ENCODE data around the gene NKD1. TPM values are rescaled to one million over a fixed set of nuclear protein-coding genes. Genes with fewer than 3 reads are reported as not detected.

The NKD1 gene
- total and polyA plus RNA-seq, 7 donors = 0.04 to 0.45 (median 0.22) TPM

DNA sequence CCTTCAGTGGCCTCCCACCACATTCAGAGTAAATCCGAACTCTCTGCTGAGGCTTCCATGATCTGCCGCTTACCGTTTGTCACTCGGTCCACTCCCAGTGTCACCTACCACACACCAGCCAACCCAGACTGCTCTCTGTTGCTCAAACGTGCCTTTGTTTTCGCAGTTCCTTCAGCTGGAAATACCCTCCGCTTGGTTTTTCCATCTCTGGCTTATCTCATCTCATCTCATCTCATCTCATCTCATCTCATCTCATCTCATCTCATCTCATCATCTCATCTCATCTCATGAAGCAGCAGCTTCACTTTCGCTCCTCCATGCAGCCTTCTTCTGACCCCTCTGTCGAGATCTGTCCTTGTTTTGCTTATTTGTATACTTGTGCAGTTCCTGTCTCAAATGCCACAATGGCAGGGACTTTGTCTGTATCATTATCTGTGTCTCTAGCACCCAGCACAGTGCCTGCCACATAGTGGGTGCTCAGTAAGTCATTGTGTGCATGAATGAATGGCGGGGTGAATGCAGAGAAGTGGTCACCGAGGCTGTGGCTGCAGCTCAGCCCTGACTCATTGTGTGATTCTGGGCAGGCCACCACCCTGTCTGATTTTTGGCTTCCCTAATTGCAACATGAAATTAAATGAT lies 136.7 kb downstream of the NKD1 start:
- DNase-seq = no peak
- intact Hi-C loops (cut with DNase I) = no loop called here
- no peaks in the 10 kb centered on the region for H3K9me3 ChIP-seq
- TF ChIP-seq, protein P1, sequence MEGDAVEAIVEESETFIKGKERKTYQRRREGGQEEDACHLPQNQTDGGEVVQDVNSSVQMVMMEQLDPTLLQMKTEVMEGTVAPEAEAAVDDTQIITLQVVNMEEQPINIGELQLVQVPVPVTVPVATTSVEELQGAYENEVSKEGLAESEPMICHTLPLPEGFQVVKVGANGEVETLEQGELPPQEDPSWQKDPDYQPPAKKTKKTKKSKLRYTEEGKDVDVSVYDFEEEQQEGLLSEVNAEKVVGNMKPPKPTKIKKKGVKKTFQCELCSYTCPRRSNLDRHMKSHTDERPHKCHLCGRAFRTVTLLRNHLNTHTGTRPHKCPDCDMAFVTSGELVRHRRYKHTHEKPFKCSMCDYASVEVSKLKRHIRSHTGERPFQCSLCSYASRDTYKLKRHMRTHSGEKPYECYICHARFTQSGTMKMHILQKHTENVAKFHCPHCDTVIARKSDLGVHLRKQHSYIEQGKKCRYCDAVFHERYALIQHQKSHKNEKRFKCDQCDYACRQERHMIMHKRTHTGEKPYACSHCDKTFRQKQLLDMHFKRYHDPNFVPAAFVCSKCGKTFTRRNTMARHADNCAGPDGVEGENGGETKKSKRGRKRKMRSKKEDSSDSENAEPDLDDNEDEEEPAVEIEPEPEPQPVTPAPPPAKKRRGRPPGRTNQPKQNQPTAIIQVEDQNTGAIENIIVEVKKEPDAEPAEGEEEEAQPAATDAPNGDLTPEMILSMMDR (IDR thresholded peaks at IDR 0.05) = no peak
- no peaks in the 10 kb centered on the region for H3K27me3 ChIP-seq (ENCODE audit: insufficient read depth in 3 of 3, low read length in 2 of 3)
- H3K36me3 ChIP-seq (ENCODE audit: insufficient read depth in 1 of 2, low read depth in 1 of 2) = no peaks in the 10 kb centered on the region
- no peak for ATAC-seq
- 89 to 92% (median 90%) methylated on average over 11 of the region's 11 CpGs for WGBS, 3 donors
- H3K4me1 ChIP-seq = no peaks in the 10 kb centered on the region
- no peak overlapping the region for H3K4me3 ChIP-seq
- H3K27ac ChIP-seq = no peak overlapping the region

DNA sequence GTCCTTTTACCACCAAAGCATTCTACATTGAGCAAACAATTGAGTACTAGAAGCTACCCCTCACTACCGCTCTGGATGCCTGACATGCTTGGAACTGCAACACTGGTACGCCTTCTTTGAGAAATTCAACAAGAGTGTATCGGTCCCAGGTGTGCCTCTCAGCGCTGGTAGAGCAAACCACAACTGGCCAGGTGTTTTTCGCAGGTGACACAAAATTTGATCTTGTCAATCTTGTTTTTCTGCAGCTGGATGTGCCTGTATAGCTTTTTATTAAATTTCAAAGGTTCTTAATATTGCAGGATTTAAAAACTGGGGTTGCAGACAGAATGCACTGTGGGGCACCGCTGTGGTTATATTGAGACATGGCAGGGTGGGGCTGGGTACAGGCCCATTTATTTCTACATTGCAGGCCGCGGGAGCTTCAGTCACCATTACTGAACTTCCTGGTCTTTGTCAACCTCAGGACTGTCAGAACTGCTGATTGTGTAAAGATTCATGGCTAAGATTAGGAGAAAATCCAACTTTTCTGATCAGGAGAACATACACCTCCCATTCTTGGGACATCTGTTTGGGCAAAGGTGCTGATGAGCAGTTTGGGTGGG lies 137.4 kb downstream of the NKD1 start:
- Histone ChIP-seq H3K4me1 (no peaks in the 10 kb centered on the region), H3K27me3 (ENCODE audit: insufficient read depth in 3 of 3, low read length in 2 of 3) (no peaks in the 10 kb centered on the region), H3K36me3 (ENCODE audit: insufficient read depth in 1 of 2, low read depth in 1 of 2) (no peaks in the 10 kb centered on the region), H3K27ac (no peak overlapping the region), H3K4me3 (no peak overlapping the region), H3K9me3 (no peaks in the 10 kb centered on the region)
- no peak for ATAC-seq
- no peak for DNase-seq
- 92 to 96% (median 95%) methylated on average over 8 of the region's 8 CpGs for WGBS, 3 donors
- TF ChIP-seq, protein P1 (IDR thresholded peaks at IDR 0.05) = no peak
- intact Hi-C loops (cut with DNase I) = no loop called here

DNA sequence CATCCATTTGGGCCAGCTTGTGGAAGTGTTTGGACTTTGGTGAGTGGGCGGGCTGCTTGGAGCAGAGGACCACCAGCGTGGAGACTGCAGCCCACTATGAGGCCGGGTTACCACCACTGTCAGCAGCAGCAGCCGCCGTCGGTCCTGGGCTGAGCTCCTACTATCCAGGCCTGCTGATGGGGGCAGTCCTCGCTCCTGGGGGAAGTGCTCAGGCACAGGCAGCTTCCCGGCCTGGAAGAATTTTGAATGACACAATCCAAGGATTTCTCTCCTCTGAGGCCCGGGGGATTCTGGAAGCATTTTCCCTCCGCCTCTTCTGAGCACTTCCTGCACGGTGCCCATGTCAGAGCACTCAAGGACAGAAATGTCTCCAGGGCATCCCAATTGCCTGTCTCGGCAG lies 139.9 kb downstream of the NKD1 start:
- TF ChIP-seq, protein P1 (IDR thresholded peaks at IDR 0.05) = no peak
- H3K27ac ChIP-seq = no peak overlapping the region
- DNase-seq (no peak), ATAC-seq (peak in 1 of 4 donors; percentile 16)
- H3K36me3 ChIP-seq (ENCODE audit: insufficient read depth in 1 of 2, low read depth in 1 of 2) = no peaks in the 10 kb centered on the region
- H3K4me3 ChIP-seq = no peak overlapping the region
- no peaks in the 10 kb centered on the region for H3K4me1 ChIP-seq
- WGBS, 3 donors = 49 to 58% (median 51%) methylated on average over 12 of the region's 12 CpGs
- no peaks in the 10 kb centered on the region for H3K27me3 ChIP-seq (ENCODE audit: insufficient read depth in 3 of 3, low read length in 2 of 3)
- no peaks in the 10 kb centered on the region for H3K9me3 ChIP-seq
- intact Hi-C loops (cut with DNase I) = no loop called here

DNA sequence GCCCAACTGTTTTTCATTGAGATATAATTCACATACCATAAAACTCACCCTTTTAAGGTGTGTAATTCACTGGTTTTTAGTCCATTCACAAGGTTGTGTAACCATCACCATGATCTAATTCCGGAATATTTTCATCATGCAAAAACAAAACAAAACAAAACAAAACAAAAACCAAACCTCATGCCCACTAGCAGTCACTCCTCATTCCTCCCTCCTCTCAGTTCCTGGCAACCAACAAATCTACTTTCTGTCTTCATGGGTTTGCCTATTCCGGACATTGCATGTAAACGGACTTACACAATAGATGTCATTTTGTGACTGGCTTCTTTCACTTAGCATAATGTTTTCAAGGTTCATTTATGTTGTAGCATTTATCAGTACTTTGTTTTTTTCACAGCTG lies 140.7 kb downstream of the NKD1 start:
- intact Hi-C loops (cut with DNase I) = no loop called here
- Histone ChIP-seq H3K36me3 (ENCODE audit: insufficient read depth in 1 of 2, low read depth in 1 of 2) (no peaks in the 10 kb centered on the region), H3K4me3 (no peak overlapping the region), H3K4me1 (no peaks in the 10 kb centered on the region), H3K27ac (no peak overlapping the region), H3K27me3 (ENCODE audit: insufficient read depth in 3 of 3, low read length in 2 of 3) (no peaks in the 10 kb centered on the region), H3K9me3 (no peaks in the 10 kb centered on the region)
- TF ChIP-seq, protein P1 (IDR thresholded peaks at IDR 0.05) = no peak
- no peak for ATAC-seq
- WGBS, 3 donors = 75 to 88% (median 83%) methylated on average over 3 of the region's 3 CpGs
- DNase-seq = no peak
